Frontal cortex (tissue), 4 donors: Measurements from ENCODE around the gene TLE2. TPM values are rescaled to one million over a fixed set of nuclear protein-coding genes. Genes with fewer than 3 reads are reported as not detected.

ENCODE experiments used
- DNase-seq, 2 donors: peaks; one replicate each; pipeline ENCODE4 v3.0.0; 2012; ENCODE audit warnings: low spot score in 2 of 2
- FAIRE-seq: peaks from 2 replicates; lab custom pipeline; 2012; peaks lifted over from hg19 to GRCh38; lab: Jason Lieb, UNC
- total RNA-seq: library from RNA; depleted of rRNA; stranded (reverse); fragments of >200 nt; gene quantifications from one replicate; pipeline ENCODE4 v1.2.3, GENCODE V29; 2014
- donor health status: control.
- donor health status: control.
- donor health status: control.

TLE2 gene
- total RNA-seq, result 5.3 TPM

DNA sequence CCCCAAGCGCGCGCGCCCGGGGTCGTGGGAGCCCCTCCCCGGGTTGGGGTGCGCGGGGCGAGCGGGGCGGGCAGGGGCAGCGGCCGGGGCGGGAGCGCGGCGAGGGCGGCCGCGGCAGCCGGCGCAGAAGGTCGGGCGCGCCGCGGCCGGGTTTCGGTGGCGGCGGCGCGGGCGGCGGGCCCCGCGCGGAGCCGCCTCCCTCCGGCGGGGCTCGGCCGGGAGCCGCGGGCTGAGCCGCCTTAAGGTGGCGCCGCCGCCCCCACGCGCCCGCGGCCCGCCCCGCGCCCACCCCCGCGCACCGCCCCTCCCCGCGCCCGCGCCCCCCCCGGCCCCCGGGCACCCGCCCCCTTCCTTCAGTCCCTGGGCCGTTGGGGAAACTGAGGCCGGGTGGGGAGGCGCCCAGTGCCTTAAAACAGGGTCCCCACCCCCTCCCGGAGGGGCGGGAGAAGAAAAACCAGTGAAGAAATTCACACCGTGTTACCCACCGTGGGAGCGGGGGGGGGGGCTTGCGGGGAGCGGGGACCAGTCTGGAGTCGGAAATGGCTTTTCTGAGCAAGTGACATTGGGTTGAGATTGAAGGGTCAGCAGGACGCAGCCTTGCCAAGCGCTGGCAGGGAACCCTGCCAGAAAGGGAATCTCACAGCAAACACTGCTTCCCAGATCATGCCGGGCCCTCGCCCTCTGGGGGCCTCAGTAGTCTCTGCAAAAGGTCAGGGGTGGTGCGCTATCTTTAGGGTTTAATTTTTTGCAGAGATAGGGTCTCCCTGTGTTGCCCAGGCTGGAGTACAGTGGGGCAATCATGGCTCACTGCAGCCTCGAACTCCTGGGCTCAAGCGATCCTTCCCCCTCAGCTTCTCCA, at the start of gene TLE2:
Gene TLE2, minus strand, starts transcription at position 216 of the 859 bp plus-strand sequence. CDS start 376 bp downstream, outside the sequence.
- DNase-seq (peak; percentile 83), FAIRE-seq (no peak)

GRCh38 chr19:3075605-3076431, 46.7 kb upstream of the TLE2 start:
- DNase-seq, result peak in 1 of 2 donors; percentile 75
- FAIRE-seq, result no peak

- DNase-seq (no peak), FAIRE-seq (no peak)
These were observed 45.0 kb upstream of the TLE2 start for GRCh38 chr19:3073931-3074595.

DNA sequence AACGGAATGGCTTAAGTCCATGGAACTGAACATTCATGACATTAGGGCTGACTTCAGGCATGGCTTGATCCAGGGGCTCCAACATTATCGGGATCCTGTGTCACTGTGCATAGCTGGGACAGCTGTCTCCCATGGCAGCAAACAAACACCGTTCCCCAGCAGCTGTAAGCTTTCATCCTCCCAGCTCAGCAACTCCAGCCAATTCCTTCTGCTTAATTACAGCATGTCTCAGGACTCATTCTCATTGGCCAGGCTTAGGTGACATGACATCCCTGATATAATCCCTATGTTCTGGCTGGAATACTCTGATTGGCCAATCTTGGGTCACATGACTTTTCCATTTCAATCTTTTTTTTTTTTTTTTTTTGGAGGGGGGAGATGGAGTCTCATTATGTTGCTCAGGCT, 44.1 kb upstream of the TLE2 start:
- DNase-seq, result peak in 1 of 2 donors; percentile 32
- FAIRE-seq, result no peak

DNA sequence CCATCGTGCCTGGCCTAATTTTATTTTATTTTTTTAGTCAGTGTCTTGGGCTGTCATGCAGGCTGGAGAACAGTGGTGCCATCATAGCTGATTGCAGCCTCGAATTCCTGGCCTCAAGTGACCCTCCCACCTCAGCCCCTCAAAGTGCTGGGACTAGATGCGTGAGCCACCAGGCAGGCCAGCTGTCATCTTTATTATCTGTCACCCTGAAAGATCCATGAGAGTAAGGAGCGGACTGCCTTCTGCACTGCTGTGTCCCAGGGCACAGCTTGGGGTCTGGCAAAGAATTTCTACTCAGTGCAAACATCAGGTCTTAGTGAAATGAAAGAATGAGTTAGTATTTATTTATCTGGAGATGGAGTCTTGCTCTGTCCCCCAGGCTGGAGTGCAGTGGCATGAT, 42.7 kb upstream of the TLE2 start:
- DNase-seq (no peak), FAIRE-seq (no peak)

GRCh38 chr19:3068071-3068470, 39.0 kb upstream of the TLE2 start:
- no peak for DNase-seq
- FAIRE-seq, result no peak

- FAIRE-seq (no peak), DNase-seq (peak in 1 of 2 donors; percentile 6)
These were observed 38.5 kb upstream of the TLE2 start for GRCh38 chr19:3067563-3067962.

- FAIRE-seq (no peak), DNase-seq (no peak)
These were observed 37.5 kb upstream of the TLE2 start for GRCh38 chr19:3066482-3067049.

- no peak for FAIRE-seq
- no peak for DNase-seq
These were observed 36.7 kb upstream of the TLE2 start for GRCh38 chr19:3065675-3066357.

DNA sequence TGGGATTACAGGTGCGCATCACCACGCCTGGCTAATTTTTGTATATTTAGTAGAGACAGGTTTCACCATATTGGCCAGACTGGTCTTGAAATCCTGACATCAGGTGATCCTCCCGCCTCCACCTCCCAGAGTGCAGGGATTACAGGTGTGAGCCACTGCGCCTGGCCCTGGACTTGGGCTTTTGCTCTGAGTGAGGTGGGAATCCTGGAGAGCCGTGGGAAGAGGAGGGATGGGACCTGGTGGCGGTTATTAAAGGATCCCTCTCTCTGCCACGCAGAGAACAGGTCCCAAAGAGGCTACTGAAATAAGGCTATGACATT, 34.9 kb upstream of the TLE2 start:
- FAIRE-seq (no peak), DNase-seq (no peak)

GRCh38 chr19:3062165-3063105, 33.4 kb upstream of the TLE2 start, which contains the start of gene TLE5:
Gene TLE5, minus strand, starts transcription at chr19:3062495. Its CDS starts 295 bp downstream, at chr19:3062200.
- FAIRE-seq (no peak), DNase-seq (peak; percentile 84 to 85)

DNA sequence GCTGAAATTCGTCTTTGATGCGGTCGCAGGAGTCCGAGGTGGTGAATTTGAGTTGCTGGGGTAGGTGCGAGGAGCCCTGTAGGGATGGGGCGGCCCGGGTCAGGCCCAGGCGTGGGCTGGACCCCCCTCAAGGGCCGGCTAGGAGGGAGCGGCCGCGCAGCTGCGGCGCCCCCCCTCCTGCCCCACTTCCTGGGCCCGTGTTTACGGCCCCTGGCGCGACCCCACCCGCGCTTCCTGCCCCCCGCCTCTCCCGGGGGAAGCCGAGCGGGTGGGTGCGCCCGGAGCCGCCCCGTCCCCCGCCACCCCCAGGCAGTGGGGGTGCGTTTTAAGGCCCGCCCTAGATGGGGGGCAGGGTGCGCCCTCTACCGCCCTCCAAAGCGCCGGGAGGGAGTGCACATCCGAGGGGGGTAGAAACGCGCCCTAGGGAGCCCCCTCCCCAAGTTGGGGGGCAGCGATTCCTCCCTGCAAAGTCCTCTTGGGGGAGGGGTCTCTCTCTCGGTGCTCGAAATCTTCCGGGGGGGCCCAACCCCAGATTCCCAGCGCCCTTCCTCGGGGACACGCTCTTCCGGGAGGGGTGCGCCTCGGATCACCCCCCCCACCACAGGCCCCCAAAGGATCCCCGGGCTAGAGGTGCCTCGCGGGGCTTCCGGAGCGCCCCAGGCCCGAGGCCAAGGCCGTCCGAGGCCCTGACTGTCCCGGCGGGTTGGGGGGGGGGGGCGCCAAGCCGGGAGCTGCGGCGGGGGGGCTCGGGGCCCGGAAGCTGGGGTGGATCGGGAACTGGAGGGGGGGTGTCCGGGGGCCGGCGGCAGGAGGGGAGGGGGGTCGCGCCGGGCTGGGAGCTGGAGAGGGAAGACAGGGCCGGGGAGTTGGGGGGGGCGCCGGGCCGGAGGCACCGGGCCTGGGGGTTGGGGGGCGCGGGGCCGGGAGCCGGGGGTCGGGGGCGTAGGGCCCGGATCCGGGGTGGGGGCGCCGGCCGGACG, 32.4 kb upstream of the TLE2 start:
- DNase-seq, result peak; percentile 78 to 81

DNA sequence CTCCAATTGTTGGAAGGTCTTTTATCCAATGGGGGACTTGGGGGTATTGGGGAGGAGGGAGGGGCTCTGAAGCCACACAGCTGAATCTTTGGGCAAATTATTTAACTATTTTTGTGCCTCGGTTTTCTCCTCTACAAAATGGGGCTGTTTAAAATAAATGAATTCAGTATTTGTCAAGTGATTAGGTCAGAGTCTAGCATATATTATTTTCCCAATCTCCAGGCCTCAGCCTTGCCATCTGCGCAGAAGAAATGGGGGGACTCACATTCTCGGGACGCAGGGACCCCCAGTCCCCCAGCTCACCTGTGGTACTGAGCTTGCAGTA, 31.7 kb upstream of the TLE2 start:
- DNase-seq (no peak), FAIRE-seq (no peak)

More for the DNA sequence above, 32.4 kb upstream of the TLE2 start:
- FAIRE-seq, result no peak

DNA sequence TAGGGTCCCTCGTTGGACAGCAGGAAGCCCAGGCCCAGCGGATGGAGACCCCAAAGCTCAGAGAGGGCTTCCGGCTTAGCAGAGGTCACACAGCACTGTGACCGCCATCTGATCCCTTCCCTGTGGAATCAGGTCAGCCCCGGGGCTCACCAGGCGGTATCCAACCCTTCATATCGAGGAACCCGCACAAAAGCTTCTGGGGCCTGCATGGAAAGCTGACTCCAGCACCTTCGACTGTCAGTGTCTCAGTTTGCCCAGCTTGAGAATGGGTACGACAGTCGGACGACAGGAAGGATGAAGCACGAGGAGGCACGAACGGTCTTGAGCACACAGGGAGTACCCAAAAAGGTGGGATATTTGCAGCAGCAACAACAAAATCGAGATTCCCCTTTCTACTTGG, 30.6 kb upstream of the TLE2 start:
- DNase-seq (no peak), FAIRE-seq (no peak)

- DNase-seq (no peak), FAIRE-seq (no peak)
These were observed 29.8 kb upstream of the TLE2 start for GRCh38 chr19:3058821-3059314.

GRCh38 chr19:3058009-3058820, 29.1 kb upstream of the TLE2 start:
- FAIRE-seq, result no peak
- DNase-seq, result no peak
